Duodenal mucosa (tissue), 2 donors: ENCODE data around the gene CR2.
"Not testable (repeated sequence)": the region's sequence is repeated elsewhere in the genome, so short reads cannot be mapped to it uniquely, and the experiment has no call there.

Experiments used
- H3K27ac ChIP-seq: one replicate; pipeline ENCODE4 v1.7.0; 2013; ENCODE audit warnings: low read depth, low read length
- H3K27me3 ChIP-seq, 2 donors: one replicate each; pipeline ENCODE4 v1.7.0; 2013; ENCODE audit warnings: low read length in 2 of 2, control low read depth in 1 of 2; ENCODE audit not compliant: insufficient read depth in 2 of 2, control insufficient read depth in 1 of 2
- H3K36me3 ChIP-seq, 2 donors: one replicate each; pipeline ENCODE4 v1.7.0; 2013; ENCODE audit warnings: low read length in 2 of 2, control low read depth in 1 of 2; ENCODE audit not compliant: insufficient read depth in 2 of 2, control insufficient read depth in 1 of 2
- H3K4me1 ChIP-seq, 2 donors: one replicate each; pipeline ENCODE4 v1.7.0; 2013; ENCODE audit warnings: low read length in 2 of 2, control low read depth in 1 of 2; ENCODE audit not compliant: insufficient read depth in 2 of 2, control insufficient read depth in 1 of 2
- H3K4me3 ChIP-seq, 2 donors: one replicate each; pipeline ENCODE4 v1.7.0; 2013; ENCODE audit warnings: low read length in 2 of 2, low read depth in 1 of 2
- H3K9ac ChIP-seq, 2 donors: one replicate each; pipeline ENCODE4 v1.7.0; 2013; ENCODE audit warnings: low read length in 2 of 2, low read depth in 1 of 2
- H3K9me3 ChIP-seq, 2 donors: one replicate each; pipeline ENCODE4 v1.7.0; 2013; ENCODE audit warnings: low read length in 2 of 2, control low read depth in 1 of 2; ENCODE audit not compliant: control insufficient read depth in 1 of 2

CR2 gene

DNA sequence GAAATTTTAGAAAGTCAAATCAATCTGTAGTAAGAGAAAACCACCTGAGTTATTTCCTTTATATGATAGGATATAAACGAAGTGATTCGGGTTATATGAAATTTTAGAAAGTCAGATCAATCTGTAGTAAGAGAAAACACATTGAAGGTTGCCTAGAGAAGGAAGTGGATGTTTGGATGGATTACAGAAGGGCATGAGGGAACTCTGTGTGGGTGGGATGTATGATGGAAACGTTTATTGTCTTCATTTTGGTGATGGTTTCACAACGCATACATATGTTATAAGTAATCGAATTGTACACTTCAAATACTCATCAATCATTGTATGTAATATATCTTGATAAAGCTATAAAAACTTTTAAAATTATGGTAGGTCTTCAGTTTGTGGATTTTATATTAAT is 46.9 kb downstream of the CR2 start:
- H3K9ac ChIP-seq: no peak overlapping the region
- no peak overlapping the region for H3K27ac ChIP-seq
- H3K4me1 ChIP-seq: peaks cover 0 to 7% of the 10 kb centered on the region in 2 donors
- no peaks in the 10 kb centered on the region for H3K9me3 ChIP-seq
- H3K4me3 ChIP-seq: no peak overlapping the region
- H3K27me3 ChIP-seq: peaks cover 13 to 33% of the 10 kb centered on the region in 2 donors
- no peaks in the 10 kb centered on the region for H3K36me3 ChIP-seq

DNA sequence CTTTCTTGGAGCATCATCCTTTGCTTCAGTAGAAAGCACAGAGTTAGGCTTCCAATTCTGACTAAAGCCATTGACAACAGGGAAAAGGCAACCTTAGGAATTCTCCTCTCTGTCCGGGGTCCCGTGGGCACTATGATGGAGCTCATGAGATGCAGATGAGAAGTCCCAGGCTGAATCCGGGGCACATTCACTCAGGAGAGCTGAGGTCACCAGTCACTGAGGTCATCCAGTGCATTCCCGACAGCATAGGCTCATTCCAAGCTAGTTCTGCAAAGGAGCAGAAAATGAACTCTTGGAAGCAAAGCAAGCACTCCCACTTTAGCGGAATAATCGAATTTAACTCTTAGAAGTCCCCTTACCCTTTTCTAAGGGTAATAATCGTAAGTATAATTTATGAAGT is 48.6 kb downstream of the CR2 start:
- H3K9me3 ChIP-seq: no peaks in the 10 kb centered on the region
- H3K4me3 ChIP-seq: no peak overlapping the region
- no peak overlapping the region for H3K27ac ChIP-seq
- no peak overlapping the region for H3K9ac ChIP-seq
- peaks cover 4 to 21% of the 10 kb centered on the region in 2 donors for H3K27me3 ChIP-seq
- H3K36me3 ChIP-seq: no peaks in the 10 kb centered on the region
- H3K4me1 ChIP-seq: no peaks in the 10 kb centered on the region

DNA sequence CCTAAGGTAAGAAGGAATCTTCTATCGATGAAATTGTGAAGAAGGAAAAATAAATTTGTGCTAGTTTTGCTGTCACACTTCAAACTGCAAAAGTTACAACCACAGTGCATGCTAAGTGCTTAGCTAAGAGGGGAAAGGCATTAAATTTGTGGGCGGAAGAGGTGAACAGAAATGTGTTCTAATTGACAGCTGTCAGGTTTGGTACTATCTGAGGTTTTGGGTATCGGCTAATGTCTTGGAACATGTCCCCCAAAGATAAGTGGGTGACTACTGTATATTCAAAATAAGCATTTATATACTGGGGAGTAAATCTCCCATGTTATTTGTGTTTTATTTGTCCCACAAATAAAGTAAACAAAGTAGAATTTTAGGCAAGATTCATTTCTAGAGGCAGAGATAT is 49.8 kb downstream of the CR2 start:
- H3K36me3 ChIP-seq: no peaks in the 10 kb centered on the region
- H3K27ac ChIP-seq: no peak overlapping the region
- H3K27me3 ChIP-seq: peaks cover 4 to 16% of the 10 kb centered on the region in 2 donors
- H3K4me3 ChIP-seq: no peak overlapping the region
- no peak overlapping the region for H3K9ac ChIP-seq
- H3K4me1 ChIP-seq: no peaks in the 10 kb centered on the region
- no peaks in the 10 kb centered on the region for H3K9me3 ChIP-seq

DNA sequence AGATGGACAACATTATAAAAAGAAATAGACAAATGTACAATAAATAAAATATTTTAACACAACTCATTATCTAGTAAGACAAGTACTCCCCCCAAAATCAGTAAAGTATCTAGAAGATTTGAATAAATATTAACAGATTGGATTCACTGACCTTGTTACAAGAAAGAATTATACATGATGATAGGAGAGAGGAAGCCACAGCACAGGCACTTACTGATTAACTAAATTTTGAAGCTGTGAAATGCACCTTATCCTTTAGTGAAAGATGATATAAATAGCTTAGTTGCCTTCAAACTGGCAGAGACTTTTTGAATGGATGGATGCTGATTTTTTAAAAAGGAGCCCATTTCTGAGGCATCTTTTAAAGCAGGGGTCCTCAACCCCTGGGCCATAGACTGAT is 50.3 kb downstream of the CR2 start:
- Histone ChIP-seq H3K4me3 (no peak overlapping the region), H3K27ac (no peak overlapping the region), H3K27me3 (peaks cover 4 to 13% of the 10 kb centered on the region in 2 donors), H3K9me3 (no peaks in the 10 kb centered on the region), H3K36me3 (no peaks in the 10 kb centered on the region), H3K9ac (no peak overlapping the region), H3K4me1 (no peaks in the 10 kb centered on the region)

DNA sequence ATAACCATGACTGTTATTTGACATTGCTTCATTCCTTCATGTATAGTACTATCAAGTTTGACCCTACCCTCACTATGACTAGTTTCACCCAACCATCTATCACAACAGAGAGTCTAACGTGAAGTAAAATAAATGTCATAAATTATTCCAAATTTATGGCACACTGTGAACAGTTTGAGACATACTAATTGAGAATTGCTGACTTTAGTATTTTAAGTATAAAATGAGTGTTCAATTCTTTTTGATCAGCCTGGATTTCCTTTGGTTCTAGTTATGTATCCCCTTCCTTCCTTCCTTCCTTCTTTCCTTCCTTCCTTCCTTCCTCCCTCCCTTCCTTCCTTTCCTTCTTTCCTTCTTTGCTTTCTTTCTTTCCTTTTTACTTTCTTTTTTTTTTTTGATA is 56.3 kb downstream of the CR2 start:
- no peaks in the 10 kb centered on the region for H3K27me3 ChIP-seq
- no peaks in the 10 kb centered on the region for H3K36me3 ChIP-seq
- no peaks in the 10 kb centered on the region for H3K9me3 ChIP-seq
- H3K9ac ChIP-seq: no peak overlapping the region
- H3K4me1 ChIP-seq: no peaks in the 10 kb centered on the region
- no peak overlapping the region for H3K4me3 ChIP-seq
- H3K27ac ChIP-seq: no peak overlapping the region

DNA sequence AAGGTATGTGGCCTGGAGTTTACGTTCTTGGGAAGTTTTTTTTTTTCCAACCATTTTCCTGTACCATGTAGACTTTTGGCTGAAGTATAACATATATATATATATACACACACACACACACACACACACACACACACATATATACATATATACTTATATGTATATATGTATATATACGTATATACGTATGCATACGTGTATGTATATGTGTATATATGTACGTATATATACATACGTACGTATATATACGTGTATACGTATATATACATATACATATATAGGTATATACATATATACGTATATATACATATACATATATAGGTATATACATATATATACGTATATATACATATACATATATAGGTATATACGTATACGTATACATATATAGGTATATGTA is 60.8 kb downstream of the CR2 start:
- Histone ChIP-seq H3K36me3 (no peaks in the 10 kb centered on the region), H3K9me3 (no peaks in the 10 kb centered on the region), H3K27me3 (no peaks in the 10 kb centered on the region), H3K4me3 (no peak overlapping the region), H3K4me1 (no peaks in the 10 kb centered on the region), H3K9ac (no peak overlapping the region), H3K27ac (no peak overlapping the region)

DNA sequence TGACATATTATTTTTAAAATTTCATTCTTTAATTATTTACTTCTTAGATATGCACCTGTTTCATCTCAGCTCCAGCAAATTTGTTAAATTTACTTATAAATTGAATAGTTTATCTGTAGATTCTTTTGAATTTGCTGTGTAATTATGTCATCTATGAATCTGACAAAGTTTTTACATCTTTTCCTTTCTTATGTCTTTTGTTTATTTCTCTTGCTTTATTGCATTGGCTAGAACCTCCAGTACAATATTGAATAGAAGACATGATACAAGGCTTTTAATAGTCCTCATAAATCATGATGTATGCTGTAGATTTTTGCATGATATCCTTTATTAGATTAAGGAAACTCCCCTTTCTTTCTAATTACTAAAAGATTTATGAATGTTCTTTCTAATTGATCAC is 62.6 kb downstream of the CR2 start:
- Histone ChIP-seq H3K4me1 (no peaks in the 10 kb centered on the region), H3K4me3 (no peak overlapping the region), H3K9ac (no peak overlapping the region), H3K27me3 (no peaks in the 10 kb centered on the region), H3K36me3 (no peaks in the 10 kb centered on the region), H3K9me3 (no peaks in the 10 kb centered on the region), H3K27ac (no peak overlapping the region)

DNA sequence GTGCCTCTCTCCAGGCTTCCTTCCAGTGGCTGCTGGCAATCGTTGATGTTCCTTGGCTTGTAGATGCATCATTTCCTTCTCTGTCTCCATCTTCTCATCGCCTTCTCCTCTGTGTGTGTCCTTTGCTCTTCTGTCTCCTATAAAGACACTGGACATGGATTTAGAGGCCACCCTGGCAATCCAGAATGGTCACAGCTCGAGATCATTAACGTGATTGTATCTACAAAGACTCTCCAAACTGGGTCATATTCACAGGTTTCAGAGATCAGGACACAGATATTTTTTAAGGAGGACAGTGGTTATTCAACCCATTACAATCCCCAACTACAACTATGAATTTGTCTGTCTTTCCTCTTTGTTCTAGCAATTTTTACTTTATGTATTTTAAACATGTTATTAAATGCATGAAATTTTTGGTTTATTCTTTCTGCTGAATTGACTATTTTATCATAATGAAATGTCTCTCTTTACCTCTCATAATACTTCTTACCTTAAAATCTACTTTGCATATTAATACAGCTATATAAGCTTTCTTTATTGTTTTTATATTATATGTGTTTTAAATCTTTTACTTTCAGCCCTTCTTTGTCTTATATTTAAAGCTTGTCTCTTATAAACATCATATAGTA is 64.6 kb downstream of the CR2 start:
- Histone ChIP-seq H3K9me3 (no peaks in the 10 kb centered on the region), H3K4me1 (no peaks in the 10 kb centered on the region)

DNA sequence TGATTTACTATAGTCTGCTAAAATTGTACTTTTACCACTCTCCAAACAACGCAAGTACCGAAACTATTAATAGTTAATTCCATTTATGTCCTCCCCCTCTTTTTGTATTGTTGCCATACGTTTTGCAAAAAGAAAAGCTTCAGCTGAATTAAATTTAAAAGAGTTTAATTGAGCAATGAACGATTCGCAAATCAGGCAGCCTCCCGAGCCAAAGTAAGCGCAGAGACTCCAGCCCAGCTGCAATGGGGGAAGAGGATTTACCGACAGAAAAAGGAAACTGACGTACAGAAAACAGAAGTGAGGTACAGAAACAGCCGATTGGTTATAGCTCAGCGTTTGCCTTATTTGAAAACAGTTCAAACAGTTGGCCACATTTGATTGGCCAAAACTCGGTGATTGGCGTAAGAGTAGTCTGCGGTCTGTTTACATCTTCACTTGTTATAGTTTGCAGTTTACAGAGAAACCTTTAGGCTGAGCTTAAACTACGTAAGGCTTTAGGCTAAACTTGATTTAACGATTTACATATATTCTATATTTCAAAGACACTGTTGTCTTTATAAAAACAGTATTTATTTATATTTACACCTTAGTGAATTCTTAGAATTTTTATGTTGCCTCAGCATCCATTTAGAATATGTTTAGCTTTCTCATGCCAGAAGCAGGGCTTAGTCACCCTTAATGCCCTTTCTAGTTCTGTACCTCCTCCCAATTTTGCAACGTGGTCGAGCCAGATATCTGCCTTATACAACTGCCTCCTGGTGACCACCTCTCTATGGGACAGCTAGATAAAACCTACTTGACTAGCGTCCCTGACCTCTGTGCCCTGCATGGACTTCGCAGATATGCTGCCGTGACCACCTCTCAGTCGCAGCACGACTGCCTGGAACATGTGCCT is 65.6 kb downstream of the CR2 start:
- H3K36me3 ChIP-seq: no peaks in the 10 kb centered on the region
- H3K27ac ChIP-seq: no peak overlapping the region
- H3K9ac ChIP-seq: no peak overlapping the region
- H3K4me1 ChIP-seq: no peaks in the 10 kb centered on the region
- H3K9me3 ChIP-seq: no peaks in the 10 kb centered on the region
- H3K4me3 ChIP-seq: no peak overlapping the region
- H3K27me3 ChIP-seq: no peaks in the 10 kb centered on the region

More for the DNA sequence above, 64.6 kb downstream of the CR2 start:
- no peak overlapping the region for H3K27ac ChIP-seq
- H3K27me3 ChIP-seq: no peaks in the 10 kb centered on the region
- no peaks in the 10 kb centered on the region for H3K36me3 ChIP-seq
- no peak overlapping the region for H3K9ac ChIP-seq
- no peak overlapping the region for H3K4me3 ChIP-seq

DNA sequence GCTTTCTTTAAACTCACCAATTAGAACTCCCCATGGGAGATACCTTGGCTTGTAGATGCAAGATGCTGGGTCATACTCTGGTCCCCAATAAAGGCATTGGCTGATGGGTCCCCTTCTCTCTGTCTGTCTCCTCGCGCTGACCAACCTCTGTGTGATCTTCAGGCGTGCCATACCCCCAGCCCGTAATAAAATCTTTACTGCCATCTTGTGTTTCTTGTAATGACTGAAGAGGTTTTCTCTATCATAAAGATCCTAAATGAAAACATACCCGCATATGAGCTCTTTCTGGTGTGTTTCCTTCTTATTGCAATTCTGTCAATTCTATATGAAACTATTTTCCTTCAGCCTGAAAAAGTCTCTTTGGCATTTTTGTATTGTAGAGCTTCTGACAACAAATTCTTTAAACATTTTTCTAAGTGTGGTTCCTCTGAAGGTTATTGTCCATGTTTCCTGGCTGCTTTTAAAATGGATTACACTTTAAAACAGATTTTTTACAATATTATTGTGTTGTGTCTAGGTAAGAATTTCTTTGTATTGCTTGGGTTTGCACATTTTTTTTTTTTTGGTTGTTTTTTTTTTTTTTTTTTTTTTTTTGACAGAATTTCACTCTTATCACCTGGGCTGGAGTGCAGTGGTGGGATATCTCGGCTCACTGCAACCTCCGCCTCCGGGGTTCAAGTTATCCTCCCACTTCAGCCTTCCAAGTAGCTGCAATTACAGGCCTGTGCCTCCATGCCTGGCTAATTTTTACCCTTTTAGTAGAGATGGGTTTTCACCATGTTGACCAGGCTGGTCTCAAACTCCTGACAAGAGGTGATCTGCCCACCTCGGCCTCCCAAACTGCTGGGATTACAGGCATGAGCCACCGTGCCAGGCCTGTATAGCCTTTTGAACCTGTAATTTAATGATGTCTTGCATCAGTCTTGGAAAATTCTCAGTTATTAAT is 66.5 kb downstream of the CR2 start:
- not testable (repeated sequence) for H3K36me3 ChIP-seq, H3K4me1 ChIP-seq, H3K4me3 ChIP-seq, H3K9ac ChIP-seq, H3K9me3 ChIP-seq, H3K27ac ChIP-seq, H3K27me3 ChIP-seq
